OCI-LY1 (cell line): ENCODE measurements around the gene CCNDBP1.

Experiments
- EZH2 ChIP-seq: fragments of 200-600 bp; sonication (generic), shearing (Covaris generic); IDR thresholded peaks from 2 replicates; pipeline ENCODE4 v1.8.0; 2017; ENCODE audit warnings: borderline replicate concordance, mixed run types, mild to moderate bottlenecking, antibody characterized with exemption, low read length, moderate library complexity, mixed read lengths
- TF ChIP-seq, protein P1 (sequence below): fragments of 200-600 bp; sonication (generic), shearing (Covaris generic); IDR thresholded peaks from 2 replicates; pipeline ENCODE4 v1.5.1; 2017; ENCODE audit warnings: mild to moderate bottlenecking, antibody characterized with exemption, low read length, moderate library complexity, mixed read lengths

DNA sequence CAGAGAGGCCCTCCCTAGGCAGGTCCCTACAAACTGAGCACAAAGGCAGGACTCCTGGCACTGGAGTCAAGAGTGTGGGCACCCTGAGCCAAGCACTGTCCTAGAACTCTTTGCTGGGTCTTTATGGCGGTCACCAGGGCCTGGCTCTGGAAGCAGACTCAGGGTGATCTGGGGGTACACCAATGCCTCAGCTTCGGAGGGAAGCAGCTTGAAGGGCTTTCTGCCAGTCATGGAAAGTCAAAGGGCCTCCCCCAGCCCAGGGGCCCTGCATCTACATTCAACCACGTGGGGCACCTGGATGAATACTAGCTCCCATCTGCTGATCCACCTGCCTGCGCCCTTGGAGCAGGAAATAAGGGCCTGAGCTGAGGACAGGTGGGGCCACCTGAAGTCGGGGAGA lies 28.3 kb downstream of the CCNDBP1 start:
- TF ChIP-seq, protein P1, sequence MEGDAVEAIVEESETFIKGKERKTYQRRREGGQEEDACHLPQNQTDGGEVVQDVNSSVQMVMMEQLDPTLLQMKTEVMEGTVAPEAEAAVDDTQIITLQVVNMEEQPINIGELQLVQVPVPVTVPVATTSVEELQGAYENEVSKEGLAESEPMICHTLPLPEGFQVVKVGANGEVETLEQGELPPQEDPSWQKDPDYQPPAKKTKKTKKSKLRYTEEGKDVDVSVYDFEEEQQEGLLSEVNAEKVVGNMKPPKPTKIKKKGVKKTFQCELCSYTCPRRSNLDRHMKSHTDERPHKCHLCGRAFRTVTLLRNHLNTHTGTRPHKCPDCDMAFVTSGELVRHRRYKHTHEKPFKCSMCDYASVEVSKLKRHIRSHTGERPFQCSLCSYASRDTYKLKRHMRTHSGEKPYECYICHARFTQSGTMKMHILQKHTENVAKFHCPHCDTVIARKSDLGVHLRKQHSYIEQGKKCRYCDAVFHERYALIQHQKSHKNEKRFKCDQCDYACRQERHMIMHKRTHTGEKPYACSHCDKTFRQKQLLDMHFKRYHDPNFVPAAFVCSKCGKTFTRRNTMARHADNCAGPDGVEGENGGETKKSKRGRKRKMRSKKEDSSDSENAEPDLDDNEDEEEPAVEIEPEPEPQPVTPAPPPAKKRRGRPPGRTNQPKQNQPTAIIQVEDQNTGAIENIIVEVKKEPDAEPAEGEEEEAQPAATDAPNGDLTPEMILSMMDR, result no peak
- TF ChIP-seq EZH2, result no peak
